Natural killer cell (primary cell): ENCODE measurements around the gene SLC16A2. TPM values are rescaled to one million over a fixed set of nuclear protein-coding genes. Genes with fewer than 3 reads are reported as not detected.
"Not testable (repeated sequence)": the region's sequence is repeated elsewhere in the genome, so short reads cannot be mapped to it uniquely, and the experiment has no call there.

Experiments
- ATAC-seq, 3 donors: fragments of 150-1000 bp in 2 of 3; fragments of 200-7000 bp in 1 of 3; cut with Tn5 transposase; 1 replicate in 1 of 3; 2 replicates in 2 of 3; pipeline ENCODE4 v1.10.0; 2021; ENCODE audit warnings: mild to moderate bottlenecking in 2 of 3, moderate library complexity in 2 of 3
- DNase-seq, 2 donors: peaks; one replicate each; pipeline versions ENCODE4 v3.0.0 to v3.0.0-alpha.2; 2013 to 2021; ENCODE audit warnings: mixed read lengths in 1 of 2
- H3K27ac ChIP-seq: one replicate; pipeline ENCODE4 v1.5.1; 2013; ENCODE audit warnings: mild to moderate bottlenecking, low read length
- H3K27me3 ChIP-seq: one replicate; pipeline ENCODE4 v1.6.1; 2013; ENCODE audit warnings: low read length; ENCODE audit not compliant: control insufficient read depth, insufficient read depth
- H3K36me3 ChIP-seq: one replicate; pipeline ENCODE4 v1.6.1; 2013; ENCODE audit warnings: low read length; ENCODE audit not compliant: control insufficient read depth, insufficient read depth
- H3K4me1 ChIP-seq: one replicate; pipeline ENCODE4 v1.6.1; 2013; ENCODE audit warnings: low read length; ENCODE audit not compliant: control insufficient read depth, insufficient read depth
- H3K4me3 ChIP-seq: one replicate; pipeline ENCODE4 v1.5.1; 2013; ENCODE audit warnings: low read length
- H3K9me3 ChIP-seq: one replicate; pipeline ENCODE4 v1.6.1; 2013; ENCODE audit warnings: low read length; ENCODE audit not compliant: control insufficient read depth, insufficient read depth
- H3K27ac Mint-ChIP-seq, 2 donors: one replicate each; pipeline ENCODE4 v1.8.0; 2022; ENCODE audit warnings: mild to moderate bottlenecking in 2 of 2, mixed read lengths in 2 of 2, moderate library complexity in 1 of 2
- H3K27me3 Mint-ChIP-seq, 2 donors: one replicate each; pipeline ENCODE4 v1.8.0; 2022; ENCODE audit warnings: low read depth in 2 of 2, mixed read lengths in 2 of 2
- H3K36me3 Mint-ChIP-seq: one replicate; pipeline ENCODE4 v1.8.0; 2022; ENCODE audit warnings: mixed read lengths
- H3K4me1 Mint-ChIP-seq, 2 donors: one replicate each; pipeline ENCODE4 v1.8.0; 2022; ENCODE audit warnings: mixed read lengths in 2 of 2
- H3K4me3 Mint-ChIP-seq: one replicate; pipeline ENCODE4 v1.8.0; 2022; ENCODE audit warnings: mild to moderate bottlenecking, moderate library complexity, mixed read lengths
- H3K9me3 Mint-ChIP-seq, 2 donors: one replicate each; pipeline ENCODE4 v1.8.0; 2022; ENCODE audit warnings: mixed read lengths in 2 of 2
- CTCF ChIP-seq: fragments of 200-600 bp; IDR thresholded peaks from one replicate; pipeline ENCODE4 v1.8.0; 2022; ENCODE audit warnings: antibody characterized with exemption
- WGBS: methylation state at CpG from one replicate; pipeline ENCODE4 v1.1.7; 2013; ENCODE audit warnings: missing lambda C conversion rate; ENCODE audit not compliant: insufficient coverage; 5-methylcytosine and 5-hydroxymethylcytosine counted together
- intact Hi-C: fragments of 100-400 bp; cut with micrococcal nuclease; formaldehyde crosslinking; loops from one replicate; pipeline ENCODE4 v1.14.2; 2022
- total RNA-seq, 4 donors: library from RNA; stranded (reverse); fragments of 120-200 nt in 1 of 4; gene quantifications; one replicate each; pipeline versions ENCODE4 v1.2.3 to v1.2.4, GENCODE V29; 2013 to 2022

Gene SLC16A2
- total RNA-seq, 3 donors from 2014 or later (not counting 1 experiment from before 2014, with no cell fraction given), result not detected

- no peak overlapping the region for H3K27ac Mint-ChIP-seq
- no peaks in the 10 kb centered on the region for H3K9me3 Mint-ChIP-seq
- TF ChIP-seq CTCF, result no peak
- H3K4me3 ChIP-seq, result no peak overlapping the region
- H3K27ac ChIP-seq, result no peak overlapping the region
- H3K36me3 ChIP-seq, result no peaks in the 10 kb centered on the region
- H3K27me3 ChIP-seq, result no peaks in the 10 kb centered on the region
- 79% methylated on average over 6 of the region's 7 CpGs for WGBS
- DNase-seq (no peak), ATAC-seq (no peak)
- H3K4me3 Mint-ChIP-seq, result no peak overlapping the region
- no peaks in the 10 kb centered on the region for H3K9me3 ChIP-seq
- peaks cover 0 to 10% of the 10 kb centered on the region in 2 donors for H3K27me3 Mint-ChIP-seq
- no peaks in the 10 kb centered on the region for H3K36me3 Mint-ChIP-seq
- H3K4me1 ChIP-seq, result no peaks in the 10 kb centered on the region
- intact Hi-C loops, result no loop called here
- no peaks in the 10 kb centered on the region for H3K4me1 Mint-ChIP-seq
Measured at GRCh38 chrX:74453178-74453577, 31.9 kb downstream of the SLC16A2 start.

GRCh38 chrX:74454233-74454632 is 32.9 kb downstream of the SLC16A2 start:
- WGBS, result no CpG with 5 or more reads among the region's 3 CpGs
- DNase-seq, H3K36me3 Mint-ChIP-seq, H3K27me3 ChIP-seq, H3K27ac ChIP-seq, H3K27ac Mint-ChIP-seq, H3K4me3 Mint-ChIP-seq, H3K4me1 Mint-ChIP-seq, H3K27me3 Mint-ChIP-seq, intact Hi-C loops, ATAC-seq, H3K4me1 ChIP-seq, H3K36me3 ChIP-seq, H3K4me3 ChIP-seq, H3K9me3 ChIP-seq, H3K9me3 Mint-ChIP-seq: not testable (repeated sequence)

- WGBS, result no CpG with 5 or more reads among the region's 1 CpG
- Histone ChIP-seq H3K27me3 (no peaks in the 10 kb centered on the region), H3K9me3 (no peaks in the 10 kb centered on the region), H3K36me3 (no peaks in the 10 kb centered on the region), H3K27ac (no peak overlapping the region), H3K4me3 (no peak overlapping the region), H3K4me1 (no peaks in the 10 kb centered on the region)
- no peak for TF ChIP-seq CTCF
- H3K36me3 Mint-ChIP-seq, result no peaks in the 10 kb centered on the region
- H3K27ac Mint-ChIP-seq, result no peak overlapping the region
- no peak overlapping the region for H3K4me3 Mint-ChIP-seq
- DNase-seq, result no peak
- H3K4me1 Mint-ChIP-seq, result no peaks in the 10 kb centered on the region
- intact Hi-C loops, result no loop called here
- peaks cover 5 to 25% of the 10 kb centered on the region in 2 donors for H3K27me3 Mint-ChIP-seq
- no peak for ATAC-seq
- no peaks in the 10 kb centered on the region for H3K9me3 Mint-ChIP-seq
Measured at GRCh38 chrX:74458736-74459135, 37.4 kb downstream of the SLC16A2 start.

- Histone ChIP-seq H3K27me3 (no peaks in the 10 kb centered on the region), H3K4me1 (no peaks in the 10 kb centered on the region), H3K4me3 (no peak overlapping the region), H3K27ac (no peak overlapping the region), H3K36me3 (no peaks in the 10 kb centered on the region), H3K9me3 (no peaks in the 10 kb centered on the region)
- Mint-ChIP-seq H3K9me3 (no peaks in the 10 kb centered on the region), H3K27ac (no peak overlapping the region), H3K4me1 (no peaks in the 10 kb centered on the region), H3K36me3 (no peaks in the 10 kb centered on the region), H3K4me3 (no peak overlapping the region), H3K27me3 (peaks cover 5 to 30% of the 10 kb centered on the region in 2 donors)
- no peak for TF ChIP-seq CTCF
- DNase-seq (no peak), ATAC-seq (no peak)
- intact Hi-C loops, result no loop called here
- WGBS, result 66% methylated on average over 4 of the region's 4 CpGs
Measured at GRCh38 chrX:74461384-74461783, 40.1 kb downstream of the SLC16A2 start.
